Neural crest cell (in vitro differentiated cells): ENCODE data around the gene MED9. TPM values are rescaled to one million over a fixed set of nuclear protein-coding genes. Genes with fewer than 3 reads are reported as not detected.

Experiments used
- DNase-seq: peaks from one replicate; pipeline ENCODE4 v3.0.0; 2021; ENCODE audit warnings: low read depth, mixed read lengths, low spot score
- H3K27ac Mint-ChIP-seq: one replicate; pipeline ENCODE4 v1.8.0; 2021; ENCODE audit warnings: mild to moderate bottlenecking, mixed read lengths; ENCODE audit not compliant: unreplicated experiment
- H3K27me3 Mint-ChIP-seq: 2 replicates; pipeline ENCODE4 v1.8.0; 2021; ENCODE audit warnings: low read depth, mild to moderate bottlenecking, mixed read lengths
- H3K36me3 Mint-ChIP-seq: 2 replicates; pipeline ENCODE4 v1.8.0; 2021; ENCODE audit warnings: low read depth, mild to moderate bottlenecking, mixed read lengths
- H3K4me1 Mint-ChIP-seq: 2 replicates; pipeline ENCODE4 v1.8.0; 2021; ENCODE audit warnings: mixed read lengths
- H3K4me3 Mint-ChIP-seq: one replicate; pipeline ENCODE4 v1.8.0; 2021; ENCODE audit warnings: mild to moderate bottlenecking, mixed read lengths
- H3K9me3 Mint-ChIP-seq: 2 replicates; pipeline ENCODE4 v1.8.0; 2021; ENCODE audit warnings: mixed read lengths
- total RNA-seq: library from RNA; stranded (reverse); gene quantifications from 2 replicates; pipeline ENCODE4 v1.2.1, GENCODE V29; 2021
- TF ChIP-seq, protein P1 (sequence below): fragments of 200-600 bp; sonication (generic); conservative IDR thresholded peaks from 2 replicates; pipeline ENCODE4 v1.5.0; 2021; ENCODE audit warnings: antibody characterized with exemption, mild to moderate bottlenecking

Gene MED9
- total RNA-seq, 1 donor from 2014 or later, result 20.5 TPM

DNA sequence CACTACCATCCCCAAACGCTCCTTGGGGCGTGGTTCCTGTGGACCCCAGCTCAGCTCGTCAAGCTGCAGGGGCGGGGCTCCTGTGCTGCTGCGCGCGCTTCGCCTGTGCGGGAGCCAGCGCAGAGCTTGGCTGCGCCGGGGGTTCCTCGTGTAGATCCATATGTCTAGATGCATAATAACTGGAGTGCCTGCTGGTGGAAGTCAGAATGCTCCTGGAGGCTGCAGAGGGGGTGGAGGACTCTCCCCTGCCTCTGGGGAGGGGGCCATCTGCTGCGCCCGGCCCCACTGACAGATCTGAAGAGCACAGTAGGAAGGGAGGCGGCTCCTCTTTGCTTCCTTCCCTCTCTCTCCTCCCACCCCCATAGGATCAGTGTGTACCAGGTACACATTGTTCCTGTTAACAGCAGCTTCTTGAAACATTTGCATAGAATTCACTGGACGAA is 14.8 kb downstream of the MED9 start:
- DNase-seq, result no peak
- no peak overlapping the region for H3K27ac Mint-ChIP-seq

DNA sequence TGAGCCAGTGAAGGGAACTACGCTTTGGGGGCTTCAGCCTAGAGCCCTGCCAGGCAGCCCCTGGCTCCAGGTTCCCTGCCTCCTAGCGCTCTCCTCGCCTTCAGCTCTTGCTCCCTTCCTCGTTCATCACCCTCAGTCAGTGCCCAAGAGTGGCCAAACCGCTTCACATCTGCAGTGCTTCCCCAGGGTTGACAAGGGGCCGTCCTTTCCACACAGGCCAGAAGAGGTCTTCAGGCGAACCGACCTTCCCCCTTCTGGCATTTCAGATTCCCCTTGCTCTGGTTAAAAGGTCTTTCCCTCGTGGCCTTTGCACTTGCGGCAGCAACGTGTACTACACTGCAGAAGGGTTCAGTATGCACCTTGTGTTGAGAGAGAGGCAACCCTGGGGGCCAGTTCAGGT is 15.3 kb downstream of the MED9 start:
- no peak overlapping the region for H3K27ac Mint-ChIP-seq
- no peak for DNase-seq

More for the DNA sequence above, 14.8 kb downstream of the MED9 start:
- peaks cover 27% of the 10 kb centered on the region for H3K27me3 Mint-ChIP-seq
- no peak overlapping the region for H3K4me3 Mint-ChIP-seq
- peaks cover 23% of the 10 kb centered on the region for H3K36me3 Mint-ChIP-seq
- no peaks in the 10 kb centered on the region for H3K9me3 Mint-ChIP-seq
- peaks cover 21% of the 10 kb centered on the region for H3K4me1 Mint-ChIP-seq
- TF ChIP-seq, protein P1, sequence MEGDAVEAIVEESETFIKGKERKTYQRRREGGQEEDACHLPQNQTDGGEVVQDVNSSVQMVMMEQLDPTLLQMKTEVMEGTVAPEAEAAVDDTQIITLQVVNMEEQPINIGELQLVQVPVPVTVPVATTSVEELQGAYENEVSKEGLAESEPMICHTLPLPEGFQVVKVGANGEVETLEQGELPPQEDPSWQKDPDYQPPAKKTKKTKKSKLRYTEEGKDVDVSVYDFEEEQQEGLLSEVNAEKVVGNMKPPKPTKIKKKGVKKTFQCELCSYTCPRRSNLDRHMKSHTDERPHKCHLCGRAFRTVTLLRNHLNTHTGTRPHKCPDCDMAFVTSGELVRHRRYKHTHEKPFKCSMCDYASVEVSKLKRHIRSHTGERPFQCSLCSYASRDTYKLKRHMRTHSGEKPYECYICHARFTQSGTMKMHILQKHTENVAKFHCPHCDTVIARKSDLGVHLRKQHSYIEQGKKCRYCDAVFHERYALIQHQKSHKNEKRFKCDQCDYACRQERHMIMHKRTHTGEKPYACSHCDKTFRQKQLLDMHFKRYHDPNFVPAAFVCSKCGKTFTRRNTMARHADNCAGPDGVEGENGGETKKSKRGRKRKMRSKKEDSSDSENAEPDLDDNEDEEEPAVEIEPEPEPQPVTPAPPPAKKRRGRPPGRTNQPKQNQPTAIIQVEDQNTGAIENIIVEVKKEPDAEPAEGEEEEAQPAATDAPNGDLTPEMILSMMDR, result no peak

DNA sequence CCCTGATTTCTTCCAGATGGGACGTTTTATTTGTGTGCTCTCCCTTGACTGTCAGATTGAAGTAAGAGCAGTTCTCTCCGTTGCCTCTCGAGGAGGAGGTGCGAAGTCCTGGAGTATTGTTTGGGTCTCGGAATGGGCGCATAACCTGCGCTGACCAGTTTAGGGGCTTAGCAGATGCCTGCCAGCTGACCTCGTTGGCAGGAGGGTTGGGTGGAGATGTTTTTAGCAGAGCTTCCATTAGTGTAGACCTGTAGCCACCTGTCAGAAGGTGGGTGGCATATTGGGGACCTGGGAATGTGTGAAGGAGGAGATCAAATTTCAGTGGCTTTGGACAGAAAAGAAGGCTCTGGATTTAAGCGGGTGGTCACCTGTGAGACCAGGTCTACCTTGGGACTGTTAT is 15.8 kb downstream of the MED9 start:
- no peak overlapping the region for H3K27ac Mint-ChIP-seq
- H3K4me1 Mint-ChIP-seq, result peaks cover 21% of the 10 kb centered on the region
- TF ChIP-seq, protein P1, result no peak
- H3K4me3 Mint-ChIP-seq, result peak overlapping the region; percentile 60
- H3K9me3 Mint-ChIP-seq, result no peaks in the 10 kb centered on the region
- H3K36me3 Mint-ChIP-seq, result peaks cover 15% of the 10 kb centered on the region
- H3K27me3 Mint-ChIP-seq, result peaks cover 35% of the 10 kb centered on the region
- no peak for DNase-seq

More for the DNA sequence above, 15.3 kb downstream of the MED9 start:
- TF ChIP-seq, protein P1, result no peak
- H3K4me1 Mint-ChIP-seq, result peaks cover 21% of the 10 kb centered on the region
- H3K9me3 Mint-ChIP-seq, result no peaks in the 10 kb centered on the region
- peak overlapping the region; percentile 60 for H3K4me3 Mint-ChIP-seq
- H3K27me3 Mint-ChIP-seq, result peaks cover 30% of the 10 kb centered on the region
- H3K36me3 Mint-ChIP-seq, result peaks cover 20% of the 10 kb centered on the region

DNA sequence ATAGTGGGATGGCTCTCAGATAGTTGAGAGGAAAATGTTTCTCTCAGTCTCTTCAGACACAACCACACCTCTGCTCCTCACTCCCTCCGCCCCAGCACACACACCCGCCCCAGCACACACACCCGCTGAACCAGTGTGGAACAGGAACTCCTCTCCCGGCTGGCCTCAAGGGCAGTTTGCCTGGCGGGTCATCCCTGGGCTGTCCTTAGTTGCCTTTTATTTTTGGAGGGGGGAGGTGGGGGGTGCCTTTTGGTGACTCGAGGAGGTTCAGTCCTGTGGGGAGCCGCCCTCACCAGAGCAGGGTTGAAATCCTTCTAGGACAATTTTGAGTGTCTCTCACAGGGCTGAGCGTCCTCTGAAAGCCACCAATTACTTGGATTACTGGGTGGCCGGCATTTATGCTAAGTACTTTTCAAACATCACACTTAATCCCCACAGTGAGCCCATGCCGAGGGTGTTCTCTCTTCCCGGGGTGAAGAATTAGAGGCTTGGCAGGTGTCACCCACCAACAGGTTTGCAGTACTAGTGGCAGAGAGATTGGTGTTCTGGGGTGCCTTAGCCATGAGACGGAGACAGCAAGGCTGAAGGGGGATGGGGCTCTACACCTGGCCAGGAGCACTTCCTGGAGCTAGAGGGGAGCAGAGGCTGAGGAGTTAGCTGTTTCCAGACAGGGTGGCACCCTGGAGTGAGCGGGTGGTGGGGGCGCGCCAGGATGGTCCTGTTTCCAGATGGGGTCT is 16.6 kb downstream of the MED9 start:
- TF ChIP-seq, protein P1, result no peak
- no peak for DNase-seq
- H3K9me3 Mint-ChIP-seq, result no peaks in the 10 kb centered on the region
- peaks cover 9% of the 10 kb centered on the region for H3K36me3 Mint-ChIP-seq
- H3K27ac Mint-ChIP-seq, result no peak overlapping the region
- peaks cover 35% of the 10 kb centered on the region for H3K27me3 Mint-ChIP-seq
- H3K4me1 Mint-ChIP-seq, result peaks cover 21% of the 10 kb centered on the region
- H3K4me3 Mint-ChIP-seq, result peak overlapping the region; percentile 79

DNA sequence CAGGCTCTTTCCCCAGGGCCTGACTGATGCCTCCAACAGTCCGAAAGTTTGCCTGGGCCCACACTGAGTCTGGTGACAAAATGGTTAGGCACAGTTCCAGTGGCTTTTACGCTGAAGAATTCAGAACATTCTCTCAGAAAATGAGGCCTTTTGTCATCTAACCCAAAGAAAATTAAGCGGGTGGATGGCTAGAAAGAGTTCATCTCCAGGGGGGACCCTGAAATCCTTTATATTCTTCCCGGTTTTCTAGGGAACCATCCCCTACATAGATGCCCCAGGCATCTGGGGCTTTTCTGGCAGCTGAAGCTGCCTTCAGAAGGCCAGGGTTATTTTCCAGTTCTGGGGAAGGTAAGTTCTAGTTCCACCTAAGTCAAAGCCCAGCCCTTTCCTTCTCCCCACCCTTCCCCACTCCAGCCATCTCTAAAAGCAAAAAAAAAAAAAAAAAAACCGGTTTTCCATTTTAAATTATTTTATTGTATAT is 17.2 kb downstream of the MED9 start:
- TF ChIP-seq, protein P1, result no peak
- no peak overlapping the region for H3K27ac Mint-ChIP-seq
- H3K4me3 Mint-ChIP-seq, result peak overlapping the region; percentile 77
- DNase-seq, result no peak
- H3K27me3 Mint-ChIP-seq, result peaks cover 35% of the 10 kb centered on the region
- peaks cover 18% of the 10 kb centered on the region for H3K4me1 Mint-ChIP-seq
- H3K36me3 Mint-ChIP-seq, result peaks cover 6% of the 10 kb centered on the region
- no peaks in the 10 kb centered on the region for H3K9me3 Mint-ChIP-seq
